ENCODE results near the gene NOL9. TPM values are rescaled to one million over a fixed set of nuclear protein-coding genes. Genes with fewer than 3 reads are reported as not detected.
A peak's percentile ranks its signal among the peaks of the same experiment; 100 is the strongest.

Gene NOL9
- total and polyA plus RNA-seq, 2 of the 13 experiments (the other 11 are each of a cell fraction or from before 2014, with no cell fraction given) = 18.0 to 24.7 TPM

DNA sequence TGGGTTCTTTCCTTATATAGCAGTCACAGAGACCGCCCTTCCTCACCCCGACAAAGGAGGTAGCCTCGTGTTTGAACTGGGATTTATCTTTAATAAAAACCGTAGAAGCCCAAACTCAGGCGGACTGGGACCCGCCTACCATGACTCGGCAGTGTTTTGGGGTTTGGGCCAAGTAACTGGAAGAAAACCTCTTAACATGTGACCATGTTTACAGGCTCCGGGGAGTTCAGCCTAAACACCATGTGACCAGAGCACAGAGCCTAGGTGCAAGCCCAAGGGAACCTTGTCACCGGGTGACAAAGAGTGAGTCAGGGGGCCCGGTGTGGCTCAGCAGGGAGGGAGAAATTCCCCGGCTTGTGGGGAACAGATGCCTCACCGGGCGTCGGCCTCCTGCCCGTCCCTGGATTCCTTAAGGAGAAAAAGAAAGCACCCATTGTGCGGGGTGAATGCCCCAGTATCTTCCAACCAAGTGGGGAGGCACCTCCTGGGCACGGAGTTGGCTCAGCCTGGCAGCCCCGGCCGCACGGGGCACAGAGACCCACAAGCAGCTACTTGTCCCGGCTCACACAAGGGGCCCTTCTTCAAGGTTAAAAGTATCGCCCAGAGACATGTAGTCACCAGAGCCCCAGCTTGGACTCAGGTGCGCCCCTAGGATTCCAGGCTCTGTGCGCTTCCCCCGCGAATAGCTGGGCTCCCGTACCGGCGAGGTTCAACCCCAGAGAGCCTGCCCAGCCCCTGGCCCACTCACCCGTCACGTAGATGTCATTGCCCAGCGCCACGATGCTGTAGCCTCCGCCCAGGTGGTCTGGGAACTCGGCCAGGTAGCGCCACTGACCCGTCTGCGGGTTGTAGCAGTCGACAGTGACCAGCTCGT lies 47.0 kb upstream of the NOL9 start:
- ATAC-seq (peak; percentile 46), FAIRE-seq (peak; percentile 89), DNase-seq (ENCODE audit: low spot score) (peak; percentile 89)
- Histone ChIP-seq H3K27ac (ENCODE audit: extremely low read length, insufficient read depth, low read length) (peak overlapping the region; percentile 100), H3K79me2 (ENCODE audit: insufficient read depth, low read length) (peaks cover 53% of the 10 kb centered on the region), H3K4me2 (ENCODE audit: low read depth, low read length) (peak overlapping the region; percentile 97), H3K9ac (ENCODE audit: insufficient read depth, low read depth, low read length) (peak overlapping the region; percentile 87), H3K9me3 (ENCODE audit: low read length) (no peaks in the 10 kb centered on the region), H3K4me1 (ENCODE audit: insufficient read depth, low read length) (peaks cover 59% of the 10 kb centered on the region), H3K27me3 (ENCODE audit: control insufficient read depth in 1 of 2, insufficient read depth in 2 of 2, low read length in 2 of 2) (no peaks in the 10 kb centered on the region; a peak in 1 of 5 replicates), H3K36me3 (replicated peaks in 1 of 2; ENCODE audit: control insufficient read depth in 1 of 2, insufficient read depth in 2 of 2, low read length in 2 of 2) (peaks cover 19 to 32% of the 10 kb centered on the region in 2 experiments), H2AFZ (ENCODE audit: low read length) (no peak overlapping the region), H3K4me3 (replicated peaks in 1 of 3; ENCODE audit: insufficient read depth in 1 of 3, low read depth in 2 of 3, low read length in 3 of 3) (peak overlapping the region; percentile 77 to 93 (median 92)), H4K20me1 (ENCODE audit: insufficient read depth, low read length) (peaks cover 44% of the 10 kb centered on the region)
- ChIA-PET POLR2A (interaction anchor here (1.3 to 7.1 kb wide), 9 partner anchors 10 to 110 kb away, joined by 4 to 113 read pairs (median 8); partner anchors contain the start of genes NOL9, PHF13, PLEKHG5 and TAS1R1), CTCF (ENCODE audit: low intra/inter-chr PET ratio, low total read pairs) (interaction anchor here (1.3 kb wide), 1 partner anchor 47 kb away, joined by 5 read pairs; the partner anchor contains the start of gene NOL9)
- 0% methylated on average over 25 of the region's 40 CpGs for WGBS (ENCODE audit: low lambda C conversion rate)
- in situ Hi-C loops (cut with HindIII; ENCODE audit: extremely low pct_ligation_motif_present, low pct_unique_long_range_greater_than_20kb) (no loop called here), intact Hi-C loops (cut with micrococcal nuclease; ENCODE audit: unreplicated experiment) (loop anchor here (2.0 kb wide), 1 partner anchor 22 kb away; the partner anchor contains the start of gene ZBTB48)
- BruUV-seq (replicated peaks) = no TSS peak
- TF ChIP-seq ZNF75D (CRISPR knock-in tag; IDR thresholded peaks at IDR 0.05; ENCODE audit: borderline replicate concordance) (no peak), ZNF619 (CRISPR knock-in tag; IDR thresholded peaks at IDR 0.05) (no peak), SOX5 (CRISPR knock-in tag; IDR thresholded peaks at IDR 0.05; ENCODE audit: borderline replicate concordance) (peak; percentile 28; the same call in 1 of the 2 replicates), ISX (CRISPR knock-in tag; conservative IDR thresholded peaks at IDR 0.05) (no peak), NFE2L2 (IDR thresholded peaks at IDR 0.05; ENCODE audit: low read length) (peak; percentile 84)
- TF ChIP-seq, protein P1, sequence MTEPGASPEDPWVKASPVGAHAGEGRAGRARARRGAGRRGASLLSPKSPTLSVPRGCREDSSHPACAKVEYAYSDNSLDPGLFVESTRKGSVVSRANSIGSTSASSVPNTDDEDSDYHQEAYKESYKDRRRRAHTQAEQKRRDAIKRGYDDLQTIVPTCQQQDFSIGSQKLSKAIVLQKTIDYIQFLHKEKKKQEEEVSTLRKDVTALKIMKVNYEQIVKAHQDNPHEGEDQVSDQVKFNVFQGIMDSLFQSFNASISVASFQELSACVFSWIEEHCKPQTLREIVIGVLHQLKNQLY (CRISPR knock-in tag; IDR thresholded peaks at IDR 0.05) = 0 out of 2 replicates have a peak, but pooled peaks have one; percentile 21
- TF ChIP-seq, protein P2, sequence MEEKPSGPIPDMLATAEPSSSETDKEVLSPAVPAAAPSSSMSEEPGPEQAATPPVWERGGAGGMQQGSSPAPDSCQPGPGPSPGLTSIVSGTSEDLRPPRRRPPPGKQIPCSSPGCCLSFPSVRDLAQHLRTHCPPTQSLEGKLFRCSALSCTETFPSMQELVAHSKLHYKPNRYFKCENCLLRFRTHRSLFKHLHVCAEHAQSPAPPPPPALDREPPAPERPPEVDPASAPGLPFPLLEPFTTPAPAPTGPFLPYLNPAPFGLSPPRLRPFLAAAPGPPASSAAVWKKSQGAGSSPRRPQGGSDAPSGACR (CRISPR knock-in tag; IDR thresholded peaks at IDR 0.05) = no peak
- TF ChIP-seq, protein P3, sequence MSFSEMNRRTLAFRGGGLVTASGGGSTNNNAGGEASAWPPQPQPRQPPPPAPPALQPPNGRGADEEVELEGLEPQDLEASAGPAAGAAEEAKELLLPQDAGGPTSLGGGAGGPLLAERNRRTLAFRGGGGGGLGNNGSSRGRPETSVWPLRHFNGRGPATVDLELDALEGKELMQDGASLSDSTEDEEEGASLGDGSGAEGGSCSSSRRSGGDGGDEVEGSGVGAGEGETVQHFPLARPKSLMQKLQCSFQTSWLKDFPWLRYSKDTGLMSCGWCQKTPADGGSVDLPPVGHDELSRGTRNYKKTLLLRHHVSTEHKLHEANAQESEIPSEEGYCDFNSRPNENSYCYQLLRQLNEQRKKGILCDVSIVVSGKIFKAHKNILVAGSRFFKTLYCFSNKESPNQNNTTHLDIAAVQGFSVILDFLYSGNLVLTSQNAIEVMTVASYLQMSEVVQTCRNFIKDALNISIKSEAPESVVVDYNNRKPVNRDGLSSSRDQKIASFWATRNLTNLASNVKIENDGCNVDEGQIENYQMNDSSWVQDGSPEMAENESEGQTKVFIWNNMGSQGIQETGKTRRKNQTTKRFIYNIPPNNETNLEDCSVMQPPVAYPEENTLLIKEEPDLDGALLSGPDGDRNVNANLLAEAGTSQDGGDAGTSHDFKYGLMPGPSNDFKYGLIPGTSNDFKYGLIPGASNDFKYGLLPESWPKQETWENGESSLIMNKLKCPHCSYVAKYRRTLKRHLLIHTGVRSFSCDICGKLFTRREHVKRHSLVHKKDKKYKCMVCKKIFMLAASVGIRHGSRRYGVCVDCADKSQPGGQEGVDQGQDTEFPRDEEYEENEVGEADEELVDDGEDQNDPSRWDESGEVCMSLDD (CRISPR knock-in tag; IDR thresholded peaks at IDR 0.05; ENCODE audit: borderline replicate concordance) = peak; percentile 41; the same call in 1 of the 2 replicates
- TF ChIP-seq, protein P4, sequence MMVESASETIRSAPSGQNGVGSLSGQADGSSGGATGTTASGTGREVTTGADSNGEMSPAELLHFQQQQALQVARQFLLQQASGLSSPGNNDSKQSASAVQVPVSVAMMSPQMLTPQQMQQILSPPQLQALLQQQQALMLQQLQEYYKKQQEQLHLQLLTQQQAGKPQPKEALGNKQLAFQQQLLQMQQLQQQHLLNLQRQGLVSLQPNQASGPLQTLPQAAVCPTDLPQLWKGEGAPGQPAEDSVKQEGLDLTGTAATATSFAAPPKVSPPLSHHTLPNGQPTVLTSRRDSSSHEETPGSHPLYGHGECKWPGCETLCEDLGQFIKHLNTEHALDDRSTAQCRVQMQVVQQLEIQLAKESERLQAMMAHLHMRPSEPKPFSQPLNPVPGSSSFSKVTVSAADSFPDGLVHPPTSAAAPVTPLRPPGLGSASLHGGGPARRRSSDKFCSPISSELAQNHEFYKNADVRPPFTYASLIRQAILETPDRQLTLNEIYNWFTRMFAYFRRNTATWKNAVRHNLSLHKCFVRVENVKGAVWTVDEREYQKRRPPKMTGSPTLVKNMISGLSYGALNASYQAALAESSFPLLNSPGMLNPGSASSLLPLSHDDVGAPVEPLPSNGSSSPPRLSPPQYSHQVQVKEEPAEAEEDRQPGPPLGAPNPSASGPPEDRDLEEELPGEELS (CRISPR knock-in tag; IDR thresholded peaks at IDR 0.05) = 0 out of 2 replicates have a peak, but pooled peaks have one; percentile 36
- TF ChIP-seq, protein P5, sequence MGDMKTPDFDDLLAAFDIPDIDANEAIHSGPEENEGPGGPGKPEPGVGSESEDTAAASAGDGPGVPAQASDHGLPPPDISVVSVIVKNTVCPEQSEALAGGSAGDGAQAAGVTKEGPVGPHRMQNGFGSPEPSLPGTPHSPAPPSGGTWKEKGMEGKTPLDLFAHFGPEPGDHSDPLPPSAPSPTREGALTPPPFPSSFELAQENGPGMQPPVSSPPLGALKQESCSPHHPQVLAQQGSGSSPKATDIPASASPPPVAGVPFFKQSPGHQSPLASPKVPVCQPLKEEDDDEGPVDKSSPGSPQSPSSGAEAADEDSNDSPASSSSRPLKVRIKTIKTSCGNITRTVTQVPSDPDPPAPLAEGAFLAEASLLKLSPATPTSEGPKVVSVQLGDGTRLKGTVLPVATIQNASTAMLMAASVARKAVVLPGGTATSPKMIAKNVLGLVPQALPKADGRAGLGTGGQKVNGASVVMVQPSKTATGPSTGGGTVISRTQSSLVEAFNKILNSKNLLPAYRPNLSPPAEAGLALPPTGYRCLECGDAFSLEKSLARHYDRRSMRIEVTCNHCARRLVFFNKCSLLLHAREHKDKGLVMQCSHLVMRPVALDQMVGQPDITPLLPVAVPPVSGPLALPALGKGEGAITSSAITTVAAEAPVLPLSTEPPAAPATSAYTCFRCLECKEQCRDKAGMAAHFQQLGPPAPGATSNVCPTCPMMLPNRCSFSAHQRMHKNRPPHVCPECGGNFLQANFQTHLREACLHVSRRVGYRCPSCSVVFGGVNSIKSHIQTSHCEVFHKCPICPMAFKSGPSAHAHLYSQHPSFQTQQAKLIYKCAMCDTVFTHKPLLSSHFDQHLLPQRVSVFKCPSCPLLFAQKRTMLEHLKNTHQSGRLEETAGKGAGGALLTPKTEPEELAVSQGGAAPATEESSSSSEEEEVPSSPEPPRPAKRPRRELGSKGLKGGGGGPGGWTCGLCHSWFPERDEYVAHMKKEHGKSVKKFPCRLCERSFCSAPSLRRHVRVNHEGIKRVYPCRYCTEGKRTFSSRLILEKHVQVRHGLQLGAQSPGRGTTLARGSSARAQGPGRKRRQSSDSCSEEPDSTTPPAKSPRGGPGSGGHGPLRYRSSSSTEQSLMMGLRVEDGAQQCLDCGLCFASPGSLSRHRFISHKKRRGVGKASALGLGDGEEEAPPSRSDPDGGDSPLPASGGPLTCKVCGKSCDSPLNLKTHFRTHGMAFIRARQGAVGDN (CRISPR knock-in tag; IDR thresholded peaks at IDR 0.05) = peak; percentile 15; the same call in 1 of the 2 replicates
